Right lobe of liver (tissue), 4 donors: ENCODE measurements around the gene FTL.

Source experiments
- CTCF ChIP-seq, 4 donors: fragments of 200-600 bp in 3 of 4; fragments of 450-650 bp in 1 of 4; IDR thresholded peaks; one replicate each; pipeline versions ENCODE4 v1.5.1 to v1.8.0; 2016 to 2022; ENCODE audit warnings: antibody characterized with exemption in 4 of 4, mild to moderate bottlenecking in 2 of 4
- POLR2A ChIP-seq: fragments of 450-650 bp; IDR thresholded peaks from one replicate; pipeline ENCODE4 v1.6.1; 2017; ENCODE audit warnings: antibody characterized with exemption, mild to moderate bottlenecking
- donor health status: DM: no; HTN: no; CAD: no.
- donor health status: DM: no; HTN: no; CAD: no.
- donor health status: DM: no; HTN: yes; CAD: no.

- peak; percentile 34 to 58 (median 50) for TF ChIP-seq CTCF (IDR thresholded peaks at IDR 0.05)
- TF ChIP-seq POLR2A = no peak
Measured at GRCh38 chr19:48999481-49000325, 34.6 kb downstream of the FTL start.
